ENCODE results near the gene PBX3. TPM values are rescaled to one million over a fixed set of nuclear protein-coding genes. Genes with fewer than 3 reads are reported as not detected.

Gene PBX3
- total RNA-seq, 3 donors from 2014 or later, result 13.0 to 24.4 (median 16.7) TPM

DNA sequence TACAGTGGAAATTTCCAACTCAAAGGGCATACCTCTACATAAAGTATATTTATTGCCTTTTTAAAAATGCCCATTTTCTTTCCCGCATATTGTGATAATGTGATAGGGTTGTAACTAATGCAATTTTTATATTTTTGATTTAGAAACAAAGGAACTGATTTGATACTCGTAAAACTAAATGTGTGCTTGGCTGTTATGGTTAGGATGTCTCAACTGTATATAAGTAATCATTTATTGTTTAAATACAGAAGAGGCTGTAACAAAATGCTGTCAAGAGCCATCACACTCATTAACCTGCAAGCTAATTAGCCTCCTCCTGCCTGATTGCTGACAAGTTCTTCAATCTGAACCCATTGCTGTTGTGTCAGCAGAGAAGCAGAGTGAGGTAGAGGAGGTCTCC, 149.2 kb downstream of the PBX3 start:
- DNase-seq (no peak), ATAC-seq (no peak)
- H3K27me3 Mint-ChIP-seq (ENCODE audit: low read depth), result peaks cover 2% of the 10 kb centered on the region
- no peaks in the 10 kb centered on the region for H3K9me3 Mint-ChIP-seq
- H3K4me3 Mint-ChIP-seq, result no peak overlapping the region
- no peaks in the 10 kb centered on the region for H3K4me1 Mint-ChIP-seq (ENCODE audit: low read depth)
- no peaks in the 10 kb centered on the region for H3K36me3 Mint-ChIP-seq (ENCODE audit: insufficient read depth)

DNA sequence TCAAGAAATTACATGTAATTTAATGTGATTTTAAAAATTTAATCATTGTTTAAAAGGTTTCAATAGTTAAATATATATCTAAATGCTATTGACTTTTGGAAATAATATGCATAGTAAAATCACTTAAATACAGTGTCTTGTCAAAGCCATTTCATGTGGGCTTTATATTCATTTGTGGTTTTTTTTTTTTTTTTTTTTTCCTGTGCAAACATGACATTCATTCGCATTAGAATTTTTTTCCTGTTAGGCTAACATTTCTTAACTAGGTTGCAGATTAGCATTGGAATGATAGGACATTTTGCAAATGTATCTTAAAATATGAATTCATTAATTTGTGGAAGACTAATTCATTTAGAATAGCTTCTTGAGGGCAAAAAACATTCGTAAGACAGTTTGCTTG, 149.8 kb downstream of the PBX3 start:
- Mint-ChIP-seq H3K36me3 (ENCODE audit: insufficient read depth) (no peaks in the 10 kb centered on the region), H3K9me3 (no peaks in the 10 kb centered on the region), H3K4me3 (no peak overlapping the region), H3K4me1 (ENCODE audit: low read depth) (no peaks in the 10 kb centered on the region), H3K27me3 (ENCODE audit: low read depth) (peaks cover 2% of the 10 kb centered on the region)
- ATAC-seq (no peak), DNase-seq (no peak)

DNA sequence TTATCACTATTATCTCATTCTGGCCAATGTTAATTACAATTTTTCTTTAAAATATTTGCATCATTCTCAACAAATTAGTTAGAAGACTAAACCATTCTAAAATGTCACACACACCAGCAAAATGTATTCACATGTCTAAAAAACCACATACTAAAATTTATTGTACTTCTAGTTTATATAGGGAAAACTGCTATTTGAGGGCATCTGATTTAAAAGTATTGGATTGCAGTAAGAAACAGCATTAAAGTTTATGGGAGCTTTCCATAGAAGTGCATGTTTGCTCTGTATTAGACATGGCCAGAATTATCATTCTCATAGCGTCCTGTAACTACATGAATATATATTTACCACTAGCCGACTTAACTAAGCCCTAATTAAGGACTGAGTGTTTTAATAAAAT, 150.3 kb downstream of the PBX3 start:
- no peak overlapping the region for H3K4me3 Mint-ChIP-seq
- H3K9me3 Mint-ChIP-seq, result no peaks in the 10 kb centered on the region
- peaks cover 2% of the 10 kb centered on the region for H3K27me3 Mint-ChIP-seq (ENCODE audit: low read depth)
- H3K4me1 Mint-ChIP-seq (ENCODE audit: low read depth), result no peaks in the 10 kb centered on the region
- H3K36me3 Mint-ChIP-seq (ENCODE audit: insufficient read depth), result no peaks in the 10 kb centered on the region
- DNase-seq, result no peak
- ATAC-seq, result no peak

DNA sequence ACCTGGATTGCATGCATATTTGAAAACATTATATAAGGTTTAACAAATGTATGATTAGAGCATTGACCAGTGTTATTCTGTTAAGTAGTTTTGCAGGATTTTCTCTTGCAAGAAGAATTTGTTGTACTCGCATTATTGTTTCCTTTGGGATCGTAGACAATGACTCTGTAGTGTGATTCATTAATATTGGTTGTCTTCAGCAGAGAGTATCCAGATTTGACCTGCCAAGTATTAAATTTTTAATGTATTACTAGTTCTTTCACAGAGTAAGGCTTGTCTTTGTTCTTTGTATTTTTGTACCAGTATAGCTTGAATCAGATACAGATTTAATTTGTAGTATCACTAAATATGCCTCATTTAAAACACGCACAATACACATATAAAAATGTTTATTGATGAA, 155.0 kb downstream of the PBX3 start:
- DNase-seq (no peak), ATAC-seq (no peak)
- peaks cover 2% of the 10 kb centered on the region for H3K27me3 Mint-ChIP-seq (ENCODE audit: low read depth)
- no peaks in the 10 kb centered on the region for H3K4me1 Mint-ChIP-seq (ENCODE audit: low read depth)
- H3K9me3 Mint-ChIP-seq, result no peaks in the 10 kb centered on the region
- H3K4me3 Mint-ChIP-seq, result no peak overlapping the region
- no peaks in the 10 kb centered on the region for H3K36me3 Mint-ChIP-seq (ENCODE audit: insufficient read depth)

DNA sequence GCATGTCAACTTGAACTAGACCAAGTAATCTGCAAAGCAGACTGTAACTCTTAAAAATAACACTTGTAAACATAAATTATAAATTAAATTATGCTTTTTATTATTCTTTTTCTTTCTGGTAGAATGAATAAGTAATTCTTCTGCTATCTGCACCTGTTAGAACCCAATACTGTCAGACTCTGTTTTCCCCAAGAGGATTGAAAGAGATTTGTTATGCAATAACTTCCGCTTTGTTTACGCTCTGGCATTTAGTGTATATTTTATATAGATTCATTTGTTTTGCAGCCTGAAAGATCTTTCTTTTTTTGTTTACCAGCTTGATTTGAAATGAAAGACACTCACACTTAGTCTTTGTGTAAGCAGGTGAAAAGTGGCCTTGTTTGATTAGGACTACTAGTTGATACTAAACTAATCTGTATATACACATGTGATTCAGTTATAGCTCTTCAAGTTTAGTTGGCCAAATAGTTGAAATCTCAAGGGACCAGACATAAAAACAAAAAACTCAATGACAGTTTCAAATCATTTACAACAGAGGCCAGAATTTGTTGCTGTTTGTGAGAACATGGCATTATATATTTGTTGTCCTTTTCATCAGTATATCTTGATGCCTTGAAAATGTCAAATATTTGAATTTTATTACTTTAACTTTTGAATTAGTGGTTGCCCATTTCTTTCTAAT, 155.8 kb downstream of the PBX3 start:
- Mint-ChIP-seq H3K9me3 (no peaks in the 10 kb centered on the region), H3K4me3 (no peak overlapping the region), H3K4me1 (ENCODE audit: low read depth) (no peaks in the 10 kb centered on the region), H3K36me3 (ENCODE audit: insufficient read depth) (no peaks in the 10 kb centered on the region), H3K27me3 (ENCODE audit: low read depth) (peaks cover 2% of the 10 kb centered on the region)
- DNase-seq (no peak), ATAC-seq (no peak)

DNA sequence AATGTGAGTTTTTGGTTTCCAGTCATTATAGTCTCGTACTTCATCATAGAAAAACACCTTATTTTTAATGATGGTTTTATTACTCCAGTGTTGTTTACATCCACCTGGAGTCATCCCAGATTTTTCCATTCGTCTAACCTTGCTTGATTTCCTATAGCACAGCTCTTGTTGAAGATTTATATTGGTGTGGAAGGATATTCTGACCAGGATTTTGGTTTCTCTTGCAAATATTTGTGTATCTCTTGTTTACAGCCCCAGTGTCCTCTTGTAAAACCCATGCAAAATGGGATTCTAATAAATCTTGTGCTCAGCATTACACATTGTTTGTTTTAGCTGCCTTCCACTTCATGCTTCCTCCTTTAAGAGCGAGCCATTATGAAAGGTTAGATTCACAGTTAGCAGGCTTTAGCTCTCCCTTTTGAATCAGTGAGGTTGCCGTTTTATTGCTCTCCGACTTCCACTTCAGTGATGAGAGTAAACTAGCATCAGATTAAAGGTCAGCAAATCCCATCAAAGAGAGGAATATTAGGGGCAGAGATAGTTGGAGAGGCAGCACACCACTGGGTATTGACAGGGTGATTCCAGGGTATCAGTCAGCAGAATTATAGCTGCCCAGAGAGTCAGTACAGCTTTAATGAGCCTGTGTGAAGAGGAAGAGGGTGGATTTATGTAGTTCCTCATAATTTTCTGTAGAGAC, 157.1 kb downstream of the PBX3 start:
- H3K4me1 Mint-ChIP-seq (ENCODE audit: low read depth), result no peaks in the 10 kb centered on the region
- H3K9me3 Mint-ChIP-seq, result no peaks in the 10 kb centered on the region
- peaks cover 2% of the 10 kb centered on the region for H3K27me3 Mint-ChIP-seq (ENCODE audit: low read depth)
- no peak for ATAC-seq
- no peaks in the 10 kb centered on the region for H3K36me3 Mint-ChIP-seq (ENCODE audit: insufficient read depth)
- DNase-seq, result no peak
- no peak overlapping the region for H3K4me3 Mint-ChIP-seq

DNA sequence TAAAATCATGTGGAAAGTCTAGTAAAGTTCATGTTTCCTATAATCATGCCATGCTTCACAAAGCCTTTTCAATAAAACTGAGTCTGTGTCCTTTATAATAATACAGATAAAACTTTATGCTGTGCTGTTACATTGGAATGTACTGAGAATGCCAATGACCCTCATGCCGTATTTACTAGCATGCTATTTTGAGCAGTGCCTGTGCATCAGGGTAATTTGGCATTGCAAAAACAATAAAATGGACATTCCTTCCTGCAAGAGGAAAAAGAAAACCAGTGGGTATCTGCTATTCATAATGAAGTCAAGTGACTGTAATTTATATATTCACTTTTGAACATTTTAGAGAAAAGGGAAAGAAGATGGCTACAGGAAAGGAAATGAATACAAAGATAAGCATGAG, 159.0 kb downstream of the PBX3 start:
- no peaks in the 10 kb centered on the region for H3K4me1 Mint-ChIP-seq (ENCODE audit: low read depth)
- H3K9me3 Mint-ChIP-seq, result no peaks in the 10 kb centered on the region
- H3K27me3 Mint-ChIP-seq (ENCODE audit: low read depth), result peaks cover 2% of the 10 kb centered on the region
- DNase-seq, result no peak
- no peaks in the 10 kb centered on the region for H3K36me3 Mint-ChIP-seq (ENCODE audit: insufficient read depth)
- no peak for ATAC-seq
- H3K4me3 Mint-ChIP-seq, result no peak overlapping the region

DNA sequence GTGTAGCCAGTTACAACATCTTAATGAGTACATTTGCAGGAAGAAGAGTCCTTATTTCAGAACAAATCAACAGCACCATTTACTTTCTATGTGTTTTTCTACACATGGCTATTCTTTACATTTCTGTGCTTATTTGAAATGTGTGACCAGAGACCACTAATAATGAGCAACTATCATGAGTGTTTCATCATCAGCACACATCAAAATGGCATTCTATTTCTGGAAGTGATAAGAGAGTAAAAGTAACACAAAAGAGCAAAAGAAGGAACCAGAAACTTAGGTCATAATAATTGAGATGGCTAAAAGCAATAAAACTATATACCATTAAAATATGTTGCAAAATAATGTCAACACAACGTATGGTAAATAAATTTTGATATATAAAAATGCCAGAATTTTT, 159.7 kb downstream of the PBX3 start:
- no peaks in the 10 kb centered on the region for H3K9me3 Mint-ChIP-seq
- H3K27me3 Mint-ChIP-seq (ENCODE audit: low read depth), result peaks cover 2% of the 10 kb centered on the region
- no peaks in the 10 kb centered on the region for H3K4me1 Mint-ChIP-seq (ENCODE audit: low read depth)
- DNase-seq (no peak), ATAC-seq (no peak)
- H3K36me3 Mint-ChIP-seq (ENCODE audit: insufficient read depth), result no peaks in the 10 kb centered on the region
- H3K4me3 Mint-ChIP-seq, result no peak overlapping the region

DNA sequence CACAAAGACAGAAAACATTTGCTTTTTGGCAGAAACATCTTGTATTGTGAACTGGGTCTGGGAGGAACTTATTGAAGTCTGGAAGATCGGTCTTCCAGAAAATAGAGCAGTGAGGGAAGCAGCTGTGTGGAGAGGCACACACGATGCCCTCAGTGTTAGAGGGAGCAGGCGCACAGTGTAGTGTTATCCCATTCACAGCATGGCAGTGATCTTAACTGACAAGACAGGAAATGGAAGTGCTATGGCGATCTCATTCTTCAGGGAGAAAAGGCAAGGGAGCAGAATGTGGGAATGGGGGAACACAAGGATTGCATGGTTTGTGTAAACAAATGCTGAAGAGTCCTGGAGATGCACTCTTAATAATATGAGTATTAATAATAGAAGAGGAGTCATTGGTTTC, 161.0 kb downstream of the PBX3 start:
- H3K27me3 Mint-ChIP-seq (ENCODE audit: low read depth), result peaks cover 2% of the 10 kb centered on the region
- H3K36me3 Mint-ChIP-seq (ENCODE audit: insufficient read depth), result no peaks in the 10 kb centered on the region
- H3K4me3 Mint-ChIP-seq, result no peak overlapping the region
- no peak for ATAC-seq
- no peaks in the 10 kb centered on the region for H3K9me3 Mint-ChIP-seq
- no peak for DNase-seq
- H3K4me1 Mint-ChIP-seq (ENCODE audit: low read depth), result no peaks in the 10 kb centered on the region

DNA sequence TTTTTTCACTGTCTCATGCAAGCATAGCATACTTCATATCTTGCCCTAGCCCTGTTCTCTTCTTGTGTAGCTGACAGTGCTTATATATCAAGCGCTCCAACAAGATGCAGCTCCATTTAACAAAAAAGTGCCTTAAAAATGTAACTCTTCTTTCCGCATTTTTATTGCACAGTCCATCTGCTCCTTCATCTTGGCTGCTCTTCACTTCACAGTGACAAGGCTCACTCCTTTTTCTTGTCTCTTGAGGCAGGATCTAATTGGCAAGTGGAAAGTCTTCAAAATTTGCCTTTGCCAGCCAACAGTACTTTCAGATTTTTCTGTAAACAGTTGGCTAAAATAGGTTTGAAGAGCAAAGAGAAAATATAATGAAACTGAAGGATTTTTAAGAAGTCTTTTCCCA, 161.8 kb downstream of the PBX3 start:
- ATAC-seq (no peak), DNase-seq (no peak)
- Mint-ChIP-seq H3K4me1 (ENCODE audit: low read depth) (no peaks in the 10 kb centered on the region), H3K9me3 (no peaks in the 10 kb centered on the region), H3K4me3 (no peak overlapping the region), H3K36me3 (ENCODE audit: insufficient read depth) (no peaks in the 10 kb centered on the region), H3K27me3 (ENCODE audit: low read depth) (peaks cover 2% of the 10 kb centered on the region)

DNA sequence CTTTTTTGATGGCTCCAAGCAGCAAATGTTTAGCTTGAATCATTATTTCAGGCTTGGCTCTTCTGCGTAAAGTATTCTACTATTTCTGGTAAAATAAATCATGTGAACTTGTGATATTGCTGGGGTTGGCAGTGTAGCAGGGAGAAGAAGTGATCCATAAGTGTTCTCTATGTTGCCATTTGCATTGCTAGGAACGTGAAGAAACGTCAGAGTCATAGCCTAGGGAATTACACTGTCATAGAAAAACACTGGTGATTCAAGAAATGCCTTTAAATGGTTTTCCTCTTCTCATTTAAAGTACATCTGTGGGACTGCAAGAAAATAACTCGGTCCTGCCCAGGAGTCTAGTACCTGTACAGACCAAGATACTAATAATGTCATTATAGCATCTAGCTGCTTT, 162.3 kb downstream of the PBX3 start:
- no peak overlapping the region for H3K4me3 Mint-ChIP-seq
- ATAC-seq (no peak), DNase-seq (no peak)
- H3K4me1 Mint-ChIP-seq (ENCODE audit: low read depth), result no peaks in the 10 kb centered on the region
- H3K36me3 Mint-ChIP-seq (ENCODE audit: insufficient read depth), result no peaks in the 10 kb centered on the region
- H3K9me3 Mint-ChIP-seq, result no peaks in the 10 kb centered on the region
- peaks cover under 1% of the 10 kb centered on the region for H3K27me3 Mint-ChIP-seq (ENCODE audit: low read depth)

DNA sequence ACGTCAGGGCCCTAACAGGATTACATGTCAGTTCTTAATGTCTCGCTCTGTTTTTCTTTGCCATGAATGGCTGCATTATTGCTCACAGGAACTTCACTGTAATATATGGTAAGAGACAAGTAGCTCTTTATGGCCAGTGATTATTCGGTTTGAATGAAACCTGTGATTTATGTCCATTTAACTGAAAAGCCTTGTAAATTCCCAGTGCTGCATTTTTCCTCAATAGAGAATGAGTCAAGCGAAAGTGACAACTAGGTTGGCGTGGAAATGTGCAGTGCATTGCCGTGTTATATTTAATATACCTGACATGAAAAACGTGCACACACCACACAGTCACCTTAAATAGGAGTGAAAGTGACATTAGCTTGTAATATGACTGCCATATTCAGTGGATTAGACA, 163.1 kb downstream of the PBX3 start:
- H3K27me3 Mint-ChIP-seq (ENCODE audit: low read depth), result no peaks in the 10 kb centered on the region
- ATAC-seq, result no peak
- no peaks in the 10 kb centered on the region for H3K36me3 Mint-ChIP-seq (ENCODE audit: insufficient read depth)
- H3K4me3 Mint-ChIP-seq, result no peak overlapping the region
- H3K9me3 Mint-ChIP-seq, result no peaks in the 10 kb centered on the region
- H3K4me1 Mint-ChIP-seq (ENCODE audit: low read depth), result no peaks in the 10 kb centered on the region
- no peak for DNase-seq

DNA sequence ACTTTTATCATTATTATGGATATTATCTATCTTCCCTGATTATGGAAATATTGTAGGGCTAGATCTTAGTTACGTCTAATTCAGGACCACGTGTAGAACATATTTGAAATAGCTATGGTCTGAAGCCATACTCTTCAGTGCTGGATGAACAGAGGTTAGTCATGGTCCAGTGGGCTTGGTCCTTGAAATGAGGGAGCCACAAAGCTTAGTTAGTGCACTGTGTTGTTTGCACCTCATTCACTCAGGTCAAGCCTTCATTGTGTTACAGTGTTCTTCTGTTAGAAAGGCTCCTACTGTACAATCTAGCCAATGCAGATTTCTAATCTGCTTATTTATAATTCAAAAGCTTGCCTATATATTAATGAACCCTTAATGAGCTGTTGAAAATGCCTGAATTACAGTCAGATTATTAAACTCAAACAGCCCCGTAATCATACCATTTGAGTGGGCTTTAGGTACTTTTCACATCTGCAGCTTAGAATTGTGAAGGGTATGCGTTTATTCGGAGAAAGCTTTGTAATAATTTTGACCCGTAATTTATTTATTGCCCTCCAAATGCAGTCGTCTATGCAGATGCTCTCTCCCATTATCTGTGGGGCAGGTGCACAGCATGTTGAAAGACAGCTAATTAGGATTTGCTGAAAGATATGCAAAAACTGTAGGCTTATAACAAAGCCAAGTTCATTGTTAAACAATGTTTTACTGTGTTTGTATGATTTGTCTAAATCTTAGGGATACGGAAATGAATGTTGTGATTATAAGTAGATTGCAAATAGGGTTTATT, 164.9 kb downstream of the PBX3 start:
- no peaks in the 10 kb centered on the region for H3K27me3 Mint-ChIP-seq (ENCODE audit: low read depth)
- no peak for ATAC-seq

DNA sequence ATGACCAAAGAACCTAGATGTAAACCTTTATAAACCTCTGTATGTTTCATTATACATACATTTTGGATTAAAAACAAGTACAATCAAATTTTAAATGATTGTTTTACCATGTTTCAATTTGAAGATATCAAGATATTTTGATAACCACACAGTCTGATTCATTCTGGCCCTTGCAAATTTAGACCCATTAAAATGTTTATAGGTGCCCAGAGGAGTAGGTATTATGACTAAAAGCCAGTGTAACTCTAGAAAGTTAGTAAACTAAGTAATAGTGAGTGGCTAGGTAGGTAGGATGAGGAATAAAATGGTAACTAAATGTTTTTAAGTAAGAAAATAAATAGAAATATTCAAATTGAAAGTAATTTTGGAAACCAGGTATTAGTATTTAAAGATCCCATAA, 165.5 kb downstream of the PBX3 start:
- ATAC-seq (no peak), DNase-seq (no peak)
- Mint-ChIP-seq H3K36me3 (ENCODE audit: insufficient read depth) (peaks cover 4% of the 10 kb centered on the region), H3K9me3 (no peaks in the 10 kb centered on the region), H3K4me1 (ENCODE audit: low read depth) (no peaks in the 10 kb centered on the region), H3K4me3 (no peak overlapping the region), H3K27me3 (ENCODE audit: low read depth) (no peaks in the 10 kb centered on the region)

More for the DNA sequence above, 164.9 kb downstream of the PBX3 start:
- no peaks in the 10 kb centered on the region for H3K9me3 Mint-ChIP-seq
- H3K36me3 Mint-ChIP-seq (ENCODE audit: insufficient read depth), result peaks cover 4% of the 10 kb centered on the region
- H3K4me3 Mint-ChIP-seq, result no peak overlapping the region
- H3K4me1 Mint-ChIP-seq (ENCODE audit: low read depth), result no peaks in the 10 kb centered on the region
- DNase-seq, result no peak

DNA sequence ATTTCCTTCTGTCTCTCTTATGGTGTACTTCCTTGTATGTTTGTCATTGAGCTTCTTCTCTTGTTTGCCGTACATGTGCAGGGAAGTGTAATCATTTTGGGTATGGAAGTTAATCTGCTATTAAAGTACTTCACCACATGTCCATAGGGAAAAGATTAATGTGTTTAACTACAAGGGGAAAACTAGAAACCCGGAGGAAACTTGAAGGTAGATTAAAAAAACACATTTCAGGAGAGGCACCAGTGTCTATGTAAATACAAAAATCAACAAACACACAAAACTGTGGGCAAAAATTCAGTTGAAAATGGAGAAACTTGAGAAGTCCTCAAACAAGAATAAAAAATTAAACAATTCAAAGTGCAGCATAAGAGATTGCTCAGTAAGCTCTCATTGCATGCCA, 166.4 kb downstream of the PBX3 start:
- Mint-ChIP-seq H3K27me3 (ENCODE audit: low read depth) (no peaks in the 10 kb centered on the region), H3K36me3 (ENCODE audit: insufficient read depth) (peaks cover 4% of the 10 kb centered on the region), H3K9me3 (no peaks in the 10 kb centered on the region), H3K4me1 (ENCODE audit: low read depth) (no peaks in the 10 kb centered on the region), H3K4me3 (no peak overlapping the region)
- no peak for DNase-seq
- ATAC-seq, result no peak
